Measurements from ENCODE around the gene UPK3B.
"Not testable (repeated sequence)": the region's sequence is repeated elsewhere in the genome, so short reads cannot be mapped to it uniquely, and the experiment has no call there.

UPK3B gene

DNA sequence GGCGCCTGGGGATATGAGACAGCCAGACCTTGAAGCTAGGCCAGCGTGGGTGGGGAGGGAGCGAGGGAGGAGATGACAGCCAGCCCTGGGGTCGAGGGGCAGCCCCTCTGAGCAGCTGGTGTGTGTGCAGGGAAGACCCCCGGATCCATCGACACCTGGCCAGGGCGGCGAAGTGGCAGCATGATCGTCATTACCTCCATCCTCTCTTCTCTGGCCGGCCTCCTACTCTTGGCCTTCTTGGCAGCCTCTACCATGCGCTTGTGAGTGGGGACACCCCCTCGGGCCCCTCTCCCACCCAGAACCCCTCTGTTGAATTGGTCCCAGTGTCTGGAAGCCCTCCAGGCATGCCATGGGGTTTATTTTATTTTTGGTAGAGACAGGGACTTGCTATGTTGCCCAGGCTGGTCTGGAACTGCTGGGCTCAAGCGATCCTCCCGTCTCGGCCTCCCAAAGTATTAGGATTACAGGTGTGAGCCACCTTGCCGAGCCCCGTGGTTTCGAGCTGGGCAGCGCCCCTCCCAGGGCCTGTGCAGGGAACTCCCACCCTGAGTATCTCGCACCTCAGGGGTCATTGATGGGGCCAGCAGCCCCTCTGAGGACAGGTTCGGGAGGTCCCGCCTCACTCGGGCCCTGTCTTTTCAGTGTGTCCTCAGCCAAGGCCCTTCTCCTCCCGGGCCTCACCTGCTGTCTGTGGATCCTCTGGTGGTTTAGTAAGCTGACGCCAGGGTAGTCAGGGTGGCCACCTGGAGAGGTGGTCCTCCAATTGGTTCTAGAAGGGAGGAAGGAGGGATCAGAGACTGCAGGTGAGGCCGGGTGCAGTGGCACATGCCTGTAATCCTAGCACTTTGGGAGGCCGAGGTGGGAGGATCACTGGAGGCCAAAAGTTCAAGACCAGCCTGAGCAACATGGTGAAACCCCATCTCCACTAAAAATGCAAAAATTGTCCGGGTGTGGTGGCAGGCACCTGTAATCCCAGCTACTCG lies 3.8 kb downstream of the UPK3B start:
- DNase-seq: no peak

- DNase-seq: no peak
These were observed 4.8 kb downstream of the UPK3B start for GRCh38 chr7:76514926-76515771.

GRCh38 chr7:76515999-76516443 lies 5.7 kb downstream of the UPK3B start:
- DNase-seq: no peak

- DNase-seq: not testable (repeated sequence)
These were observed 6.6 kb downstream of the UPK3B start for GRCh38 chr7:76516932-76517331.

GRCh38 chr7:76526183-76526582 lies 15.8 kb downstream of the UPK3B start:
- DNase-seq: not testable (repeated sequence)

DNA sequence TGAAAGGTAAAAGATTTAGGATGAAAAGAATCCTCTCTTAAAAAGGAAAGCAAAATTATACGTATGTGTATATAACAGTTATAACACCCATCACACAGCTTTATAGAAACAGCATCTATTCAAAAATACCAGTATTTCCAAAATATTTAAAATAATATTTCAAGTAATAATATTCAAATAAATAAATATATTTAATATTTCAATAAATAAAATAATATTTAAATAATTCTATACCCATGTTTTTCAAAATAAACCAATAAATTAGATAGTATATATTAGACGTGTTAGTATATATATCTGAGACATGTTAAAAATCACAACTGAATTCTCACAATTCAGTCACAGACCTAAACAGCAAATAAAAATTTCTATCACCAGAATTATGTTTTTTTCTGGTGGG lies 21.3 kb downstream of the UPK3B start:
- not testable (repeated sequence) for DNase-seq

DNA sequence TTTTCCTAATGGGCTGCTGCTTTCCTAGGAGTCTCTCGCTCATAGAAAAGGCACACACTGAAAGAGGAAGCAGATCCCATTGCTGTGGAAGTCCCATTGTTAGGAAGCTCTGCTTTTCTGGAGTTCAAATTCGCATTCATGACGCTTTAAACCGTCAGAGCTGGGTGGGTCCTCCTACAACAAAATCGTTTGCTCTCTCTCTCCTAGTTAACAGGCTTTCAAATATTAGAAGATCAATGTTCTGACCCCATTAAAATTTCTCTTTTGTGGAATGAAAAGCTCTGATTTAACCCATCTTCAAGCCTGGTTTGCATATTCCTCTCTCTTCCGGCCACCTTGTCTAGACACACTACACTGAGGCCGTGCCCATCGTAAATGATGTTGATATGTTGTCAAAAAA lies 32.8 kb downstream of the UPK3B start, which contains the start of gene SPDYE16:
TSS of gene SPDYE16 (minus strand) at position 101 of the 400 bp plus-strand sequence. CDS start 1,838 bp downstream, outside the sequence.
- not testable (repeated sequence) for DNase-seq

DNA sequence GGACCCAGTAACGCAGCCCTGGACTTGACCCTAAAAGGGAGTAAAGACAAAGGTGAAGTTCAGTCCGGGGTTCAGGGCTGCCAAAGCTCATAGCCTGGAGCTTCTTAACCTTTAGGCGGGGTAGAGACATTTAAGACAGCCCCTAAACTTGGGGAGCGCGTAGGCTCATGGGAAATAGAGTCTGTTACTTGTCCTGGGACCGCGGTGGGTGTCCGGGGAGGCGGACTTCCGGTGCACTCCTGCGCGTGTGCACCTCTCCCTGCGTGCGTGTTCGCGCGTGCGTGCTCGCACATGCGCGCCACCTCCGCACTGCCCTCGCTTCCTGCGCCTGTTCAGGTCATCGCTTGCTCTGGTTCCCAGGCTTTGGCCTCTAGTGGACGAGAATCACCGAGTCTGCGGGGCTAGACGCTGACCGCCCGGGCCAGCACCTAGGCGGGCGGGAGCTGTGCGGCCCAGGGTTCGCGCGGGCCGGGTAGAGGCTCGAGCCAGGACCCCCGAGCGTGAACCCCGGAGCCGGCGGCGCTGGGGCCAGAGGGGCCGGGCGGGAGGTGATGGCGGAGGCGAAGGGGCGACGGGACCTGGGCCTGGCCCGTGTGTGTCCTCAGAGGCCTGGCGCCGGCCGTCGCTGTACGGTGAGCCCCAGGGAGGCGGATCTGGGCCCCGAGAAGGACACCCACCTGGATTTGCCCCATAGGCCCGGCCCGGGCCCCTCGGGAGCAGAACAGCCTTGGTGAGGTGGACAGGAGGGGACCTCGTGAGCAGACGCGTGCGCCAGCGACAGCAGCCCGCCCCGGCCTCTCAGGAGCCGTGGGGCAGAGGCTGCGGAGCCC lies 38.9 kb downstream of the UPK3B start:
- peak; percentile 91 for DNase-seq

DNA sequence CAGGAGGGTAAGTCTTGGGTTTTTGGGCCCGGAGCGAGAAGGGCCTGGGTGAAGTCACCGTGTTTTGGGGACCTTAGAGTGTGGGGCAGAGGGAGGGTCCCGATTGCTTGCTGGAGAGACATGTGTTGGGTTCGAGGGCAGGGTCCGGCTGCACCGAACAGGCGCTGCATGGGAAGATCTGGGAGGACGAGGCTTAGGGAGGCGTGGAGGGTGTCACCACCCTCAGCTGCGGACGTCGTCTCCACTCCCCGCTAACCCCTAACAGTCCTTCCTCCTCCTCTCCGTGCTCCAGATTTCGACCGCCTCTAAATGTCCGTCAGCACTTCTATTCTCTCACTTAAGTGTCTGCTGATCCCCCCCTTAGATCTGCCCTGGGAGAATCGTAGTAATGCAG lies 39.5 kb downstream of the UPK3B start:
- DNase-seq: not testable (repeated sequence)

- not testable (repeated sequence) for DNase-seq
These were observed 41.6 kb downstream of the UPK3B start for GRCh38 chr7:76551992-76552391.

DNA sequence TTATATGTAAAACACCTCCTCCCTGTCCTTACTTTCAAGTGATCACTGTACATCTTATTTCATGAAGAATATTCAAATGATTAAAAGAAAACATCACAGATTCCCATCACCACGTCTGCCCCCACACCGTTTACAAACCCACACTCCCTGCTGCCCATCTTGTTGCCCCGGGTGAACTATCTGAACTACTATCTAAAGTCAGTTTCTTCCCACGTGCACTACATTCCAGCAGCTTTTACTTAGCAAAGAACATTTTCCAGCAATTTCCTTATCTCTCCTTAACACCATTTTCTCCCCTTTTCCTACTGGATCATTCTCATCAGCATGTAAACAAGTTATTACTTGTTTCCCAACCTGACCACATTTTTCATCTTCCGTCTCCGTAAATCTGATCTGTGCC lies 49.3 kb downstream of the UPK3B start:
- not testable (repeated sequence) for DNase-seq

DNA sequence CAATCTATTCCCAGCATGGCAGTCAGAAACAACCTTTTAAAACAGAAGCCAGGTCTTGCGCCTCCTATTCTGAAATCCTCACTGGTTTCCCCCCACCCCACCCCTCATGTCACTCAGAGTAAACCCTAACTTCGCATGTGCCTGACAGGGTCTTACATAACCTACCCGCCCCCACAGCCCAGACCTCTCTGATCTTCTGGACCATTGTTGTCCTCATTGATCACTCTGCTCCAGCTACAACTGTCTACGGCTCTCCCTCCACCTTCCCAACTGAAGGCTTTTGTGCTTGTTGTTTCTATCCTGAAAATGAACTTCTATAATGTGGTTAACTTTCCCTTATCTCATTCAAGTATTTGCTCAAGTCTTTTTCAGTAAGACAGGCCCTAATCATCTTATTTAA lies 49.8 kb downstream of the UPK3B start:
- not testable (repeated sequence) for DNase-seq

DNA sequence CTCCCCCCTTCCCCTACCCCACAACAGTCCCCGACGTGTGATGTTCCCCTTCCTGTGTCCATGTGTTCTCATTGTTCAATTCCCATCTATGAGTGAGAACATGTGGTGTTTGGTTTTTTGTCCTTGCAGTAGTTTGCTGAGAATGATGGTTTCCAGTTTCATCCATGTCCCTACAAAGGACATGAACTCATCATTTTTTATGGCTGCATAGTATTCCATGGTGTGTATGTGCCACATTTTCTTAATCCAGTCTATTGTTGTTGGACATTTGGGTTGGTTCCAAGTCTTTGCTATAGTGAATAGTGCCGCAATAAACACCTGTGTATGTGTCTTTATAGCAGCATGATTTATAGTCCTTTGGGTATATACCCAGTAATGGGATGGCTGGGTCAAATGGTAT lies 51.0 kb downstream of the UPK3B start:
- not testable (repeated sequence) for DNase-seq

DNA sequence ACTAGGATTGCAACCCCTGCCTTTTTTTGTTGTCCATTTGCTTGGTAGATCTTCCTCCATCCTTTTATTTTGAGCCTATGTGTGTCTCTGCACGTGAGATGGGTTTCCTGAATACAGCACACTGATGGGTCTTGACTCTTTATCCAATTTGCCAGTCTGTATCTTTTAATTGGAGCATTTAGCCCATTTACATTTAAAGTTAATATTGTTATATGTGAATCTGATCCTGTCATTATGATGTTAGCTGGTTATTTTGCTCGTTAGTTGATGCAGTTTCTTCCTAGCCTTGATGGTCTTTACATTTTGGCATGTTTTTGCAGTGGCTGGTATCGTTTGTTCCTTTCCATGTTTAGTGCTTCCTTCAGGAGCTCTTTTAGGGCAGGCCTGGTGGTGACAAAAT lies 54.6 kb downstream of the UPK3B start:
- DNase-seq: not testable (repeated sequence)

All from activated CD4-positive, alpha-beta T cell treated with anti-CD3 and anti-CD28 coated beads for 48 hours (primary cell).